Measurements from ENCODE around the gene CROT. TPM values are rescaled to one million over a fixed set of nuclear protein-coding genes. Genes with fewer than 3 reads are reported as not detected.

Gene CROT, protein sequence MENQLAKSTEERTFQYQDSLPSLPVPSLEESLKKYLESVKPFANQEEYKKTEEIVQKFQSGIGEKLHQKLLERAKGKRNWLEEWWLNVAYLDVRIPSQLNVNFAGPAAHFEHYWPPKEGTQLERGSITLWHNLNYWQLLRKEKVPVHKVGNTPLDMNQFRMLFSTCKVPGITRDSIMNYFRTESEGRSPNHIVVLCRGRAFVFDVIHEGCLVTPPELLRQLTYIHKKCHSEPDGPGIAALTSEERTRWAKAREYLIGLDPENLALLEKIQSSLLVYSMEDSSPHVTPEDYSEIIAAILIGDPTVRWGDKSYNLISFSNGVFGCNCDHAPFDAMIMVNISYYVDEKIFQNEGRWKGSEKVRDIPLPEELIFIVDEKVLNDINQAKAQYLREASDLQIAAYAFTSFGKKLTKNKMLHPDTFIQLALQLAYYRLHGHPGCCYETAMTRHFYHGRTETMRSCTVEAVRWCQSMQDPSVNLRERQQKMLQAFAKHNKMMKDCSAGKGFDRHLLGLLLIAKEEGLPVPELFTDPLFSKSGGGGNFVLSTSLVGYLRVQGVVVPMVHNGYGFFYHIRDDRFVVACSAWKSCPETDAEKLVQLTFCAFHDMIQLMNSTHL
- total RNA-seq = 10 to 100 TPM; 13.0 to 15.5 TPM
- 10 to 100 TPM; 23.5 to 29.7 (median 28.3) TPM for polyA plus RNA-seq (ENCODE audit: insufficient read length in 6 of 6)
- long read RNA-seq, donor 1, partial matches to known transcripts = 0 of 6 reads
- long read RNA-seq, donor 1, other reads (novel, unspliced or antisense) = 0 of 6 reads
- long read RNA-seq, donor 2, transcript CROT-202 (4 exons, 1,213 nt) = major isoform, 6 of 9 reads
- long read RNA-seq, donor 2, partial matches to known transcripts = 0 of 9 reads
- long read RNA-seq, donor 2, other reads (novel, unspliced or antisense) = 0 of 9 reads
- long read RNA-seq, donor 3, partial matches to known transcripts = 7 of 10 reads
- long read RNA-seq, donor 3, other reads (novel, unspliced or antisense) = 0 of 10 reads
- long read RNA-seq, donor 4, partial matches to known transcripts = 0 of 4 reads
- long read RNA-seq, donor 4, other reads (novel, unspliced or antisense) = 0 of 4 reads
- long read RNA-seq, donor 5, partial matches to known transcripts = 8 of 12 reads
- long read RNA-seq, donor 5, other reads (novel, unspliced or antisense) = 0 of 12 reads
- long read RNA-seq, donor 6, partial matches to known transcripts = 0 of 3 reads
- long read RNA-seq, donor 6, other reads (novel, unspliced or antisense) = 0 of 3 reads
- long read RNA-seq, donor 7, partial matches to known transcripts = 0 of 3 reads
- long read RNA-seq, donor 7, other reads (novel, unspliced or antisense) = 0 of 3 reads
- long read RNA-seq, donor 8, partial matches to known transcripts = 12 of 15 reads
- long read RNA-seq, donor 8, other reads (novel, unspliced or antisense) = 0 of 15 reads
- long read RNA-seq, donor 9 = 0 reads
- long read RNA-seq, donor 10 = 0 reads
- long read RNA-seq, donor 11, transcript CROT-202 (4 exons, 1,213 nt) = major isoform, 5 of 24 reads
- long read RNA-seq, donor 11, partial matches to known transcripts = 16 of 24 reads
- long read RNA-seq, donor 11, other reads (novel, unspliced or antisense) = 0 of 24 reads
- long read RNA-seq, donor 12, partial matches to known transcripts = 10 of 11 reads
- long read RNA-seq, donor 12, other reads (novel, unspliced or antisense) = 0 of 11 reads

DNA sequence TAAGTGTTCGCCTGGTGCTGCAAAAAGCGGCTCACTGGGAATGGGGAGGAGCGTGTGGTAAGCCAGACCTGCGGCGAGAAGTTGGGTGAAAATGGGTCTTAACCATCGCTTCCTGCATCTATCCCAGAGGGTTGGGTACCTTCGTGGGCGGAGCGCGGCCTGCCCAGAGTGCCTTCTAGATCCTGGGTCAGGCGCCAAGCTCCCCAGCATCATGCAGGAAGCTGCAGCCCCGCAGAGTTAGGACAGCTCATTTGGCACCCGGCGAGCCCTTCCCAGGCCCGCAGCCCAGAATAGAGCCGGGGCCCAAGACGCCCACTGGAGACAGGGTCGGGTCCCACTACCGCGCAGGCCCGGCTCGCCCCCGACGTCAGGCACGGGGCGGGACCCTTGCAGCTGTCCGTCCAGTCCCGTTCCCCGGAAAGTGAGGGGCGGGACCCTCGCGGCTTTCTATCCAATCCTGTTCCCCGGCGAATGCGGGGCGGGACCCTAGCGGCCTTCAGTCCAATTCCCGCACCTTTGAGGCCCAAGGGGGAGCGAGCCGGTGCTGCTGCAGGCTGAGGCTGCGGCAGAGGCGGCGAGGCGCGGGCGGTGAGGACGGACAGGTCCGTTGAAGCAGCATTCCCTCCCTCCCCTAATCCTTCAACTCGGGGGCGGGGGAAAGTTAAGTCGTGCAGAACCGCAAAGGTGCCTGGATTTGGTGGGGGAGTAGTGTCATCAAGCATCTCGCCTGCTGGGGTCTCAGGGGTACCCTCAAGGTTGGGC lies at the start of gene CROT:
Gene CROT, plus strand, starts transcription at position 499 of the 762 bp plus-strand sequence. CDS start 3,405 bp downstream, outside the sequence.
- DNase-seq (peak; percentile 92 to 98 (median 96)), ATAC-seq (peak; percentile 100)
- peak within 1 kb of the TSS; percentile 88 to 94 for H3K27ac ChIP-seq
- H3K36me3 ChIP-seq = peaks cover 0 to 20% of the 10 kb centered on the region in 2 donors
- H3K9me3 ChIP-seq = no peaks in the 10 kb centered on the region
- TF ChIP-seq, protein P1, sequence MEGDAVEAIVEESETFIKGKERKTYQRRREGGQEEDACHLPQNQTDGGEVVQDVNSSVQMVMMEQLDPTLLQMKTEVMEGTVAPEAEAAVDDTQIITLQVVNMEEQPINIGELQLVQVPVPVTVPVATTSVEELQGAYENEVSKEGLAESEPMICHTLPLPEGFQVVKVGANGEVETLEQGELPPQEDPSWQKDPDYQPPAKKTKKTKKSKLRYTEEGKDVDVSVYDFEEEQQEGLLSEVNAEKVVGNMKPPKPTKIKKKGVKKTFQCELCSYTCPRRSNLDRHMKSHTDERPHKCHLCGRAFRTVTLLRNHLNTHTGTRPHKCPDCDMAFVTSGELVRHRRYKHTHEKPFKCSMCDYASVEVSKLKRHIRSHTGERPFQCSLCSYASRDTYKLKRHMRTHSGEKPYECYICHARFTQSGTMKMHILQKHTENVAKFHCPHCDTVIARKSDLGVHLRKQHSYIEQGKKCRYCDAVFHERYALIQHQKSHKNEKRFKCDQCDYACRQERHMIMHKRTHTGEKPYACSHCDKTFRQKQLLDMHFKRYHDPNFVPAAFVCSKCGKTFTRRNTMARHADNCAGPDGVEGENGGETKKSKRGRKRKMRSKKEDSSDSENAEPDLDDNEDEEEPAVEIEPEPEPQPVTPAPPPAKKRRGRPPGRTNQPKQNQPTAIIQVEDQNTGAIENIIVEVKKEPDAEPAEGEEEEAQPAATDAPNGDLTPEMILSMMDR (IDR thresholded peaks at IDR 0.05) = peak in 1 of 2 donors; percentile 35
- intact Hi-C loops (cut with DNase I) = no loop called here
- peaks cover 0 to 18% of the 10 kb centered on the region in 2 donors for H3K4me1 ChIP-seq
- peak within 1 kb of the TSS; percentile 66 to 74 for H3K4me3 ChIP-seq
- no peaks in the 10 kb centered on the region for H3K27me3 ChIP-seq

DNA sequence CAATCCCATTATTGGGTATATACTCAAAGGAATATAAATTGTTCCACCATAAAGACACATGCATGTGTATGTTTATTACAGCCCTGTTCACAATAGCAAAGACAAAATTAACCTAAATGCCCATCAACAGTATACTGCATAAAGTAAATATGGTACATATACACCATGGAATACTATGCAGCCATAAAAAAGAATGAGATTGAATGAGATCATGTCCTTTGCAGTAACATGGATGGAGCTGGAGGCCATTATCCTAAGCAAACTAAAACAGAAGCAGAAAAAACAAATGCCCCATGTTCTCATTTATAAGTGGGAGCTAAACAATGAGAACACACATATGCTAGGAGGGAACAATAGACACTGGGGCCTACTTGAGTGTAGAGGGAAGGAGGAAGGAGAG lies 44.7 kb upstream of the CROT start:
- H3K36me3 ChIP-seq = no peaks in the 10 kb centered on the region
- H3K9me3 ChIP-seq = peaks cover 0 to 24% of the 10 kb centered on the region in 2 donors
- no peak overlapping the region for H3K4me3 ChIP-seq
- no peaks in the 10 kb centered on the region for H3K27me3 ChIP-seq
- ATAC-seq (no peak), DNase-seq (no peak)
- TF ChIP-seq, protein P1 (IDR thresholded peaks at IDR 0.05) = no peak
- no peak overlapping the region for H3K27ac ChIP-seq
- intact Hi-C loops (cut with DNase I) = no loop called here
- no peaks in the 10 kb centered on the region for H3K4me1 ChIP-seq

DNA sequence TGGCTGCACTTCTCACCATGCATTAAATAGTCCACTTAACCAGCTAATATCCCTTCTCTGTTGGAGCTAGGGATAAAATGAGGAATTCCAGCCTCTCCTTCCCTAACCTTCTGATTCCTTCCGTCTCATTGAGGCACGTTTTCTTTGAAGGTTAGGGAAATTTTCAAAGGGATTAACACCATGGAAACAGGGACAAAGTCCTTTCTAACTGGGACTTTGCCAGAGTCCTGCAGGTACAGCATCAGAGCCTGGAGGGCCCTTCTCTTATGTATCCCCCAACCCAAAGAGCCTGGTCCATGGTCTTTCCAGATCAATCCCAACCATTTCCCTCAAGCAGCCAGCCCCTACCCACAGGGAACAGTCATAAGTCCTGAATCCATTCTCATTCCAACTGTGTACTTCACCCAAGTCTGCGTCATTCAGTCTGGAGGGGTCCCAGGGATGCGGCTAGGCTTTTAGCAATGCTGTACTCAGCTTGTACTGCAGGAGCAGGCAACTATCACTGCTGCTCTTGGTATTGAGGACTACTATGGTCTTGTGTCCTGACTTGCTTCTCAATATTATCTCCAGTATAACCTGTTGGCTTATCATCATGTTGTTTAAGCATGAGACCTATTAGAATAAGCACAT lies 34.6 kb upstream of the CROT start:
- Histone ChIP-seq H3K4me1 (no peaks in the 10 kb centered on the region), H3K36me3 (no peaks in the 10 kb centered on the region), H3K27ac (no peak overlapping the region), H3K27me3 (no peaks in the 10 kb centered on the region), H3K4me3 (no peak overlapping the region), H3K9me3 (no peaks in the 10 kb centered on the region)
- intact Hi-C loops (cut with DNase I) = loop anchor here in 1 of 2 donors (10.0 kb wide), 1 partner anchor 104 kb away; no protein-coding TSS in a partner anchor
- TF ChIP-seq, protein P1 (IDR thresholded peaks at IDR 0.05) = no peak
- ATAC-seq = no peak
- DNase-seq = no peak

Data from left lung (tissue), 14 donors.